WERI-Rb-1 (cell line): ENCODE results near the gene NPAS1.

Experiments used
- DNase-seq: peaks from one replicate; pipeline ENCODE4 v3.0.0-alpha.2; 2020
- H3K27ac ChIP-seq: fragments of 250-450 bp; sonication (Bioruptor Pico); 2 replicates; pipeline ENCODE4 v1.5.1; 2020; ENCODE audit warnings: mild to moderate bottlenecking, moderate library complexity
- H3K27me3 ChIP-seq: fragments of 250-450 bp; sonication (Bioruptor Pico); 2 replicates; pipeline ENCODE4 v1.5.1; 2021; ENCODE audit warnings: mild to moderate bottlenecking, low read depth, moderate library complexity; ENCODE audit not compliant: insufficient read depth, severe bottlenecking
- H3K36me3 ChIP-seq: fragments of 250-450 bp; sonication (Bioruptor Pico); 2 replicates; pipeline ENCODE4 v1.5.1; 2020; ENCODE audit warnings: mild to moderate bottlenecking, moderate library complexity
- H3K4me3 ChIP-seq: 2 replicates; pipeline ENCODE4 v1.5.1; 2011; ENCODE audit warnings: low read depth, mild to moderate bottlenecking, control low read depth, low read length
- H3K9me3 ChIP-seq: fragments of 250-450 bp; sonication (Bioruptor Pico); 2 replicates; pipeline ENCODE4 v1.5.1; 2021; ENCODE audit warnings: mild to moderate bottlenecking, moderate library complexity; ENCODE audit not compliant: severe bottlenecking
- TF ChIP-seq, protein P1 (sequence below): IDR thresholded peaks from 2 replicates; pipeline ENCODE4 v1.5.1; 2011; ENCODE audit warnings: low read depth, mild to moderate bottlenecking, control low read depth, inconsistent platforms, low read length

NPAS1 gene

DNA sequence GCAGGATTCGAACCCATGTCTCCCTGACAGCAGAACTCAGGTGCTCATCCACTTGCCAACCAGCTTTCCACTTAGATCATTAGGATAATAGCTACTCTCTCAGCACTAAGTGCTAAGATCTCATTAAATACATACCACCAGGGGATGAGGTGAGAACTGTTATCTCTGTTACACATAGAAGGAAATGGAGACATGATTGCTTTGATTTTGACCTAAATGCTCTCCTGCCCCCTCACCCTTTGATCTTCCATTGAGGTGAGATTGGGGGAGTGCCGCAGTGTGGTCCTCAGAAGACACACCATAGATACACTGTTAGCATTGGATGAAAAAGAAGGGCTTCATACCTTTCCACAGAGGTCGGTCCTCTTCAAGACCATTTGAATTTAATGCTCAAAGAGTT lies 38.9 kb upstream of the NPAS1 start:
- H3K27ac ChIP-seq: no peak overlapping the region
- H3K36me3 ChIP-seq: peaks cover 4% of the 10 kb centered on the region; the same call in 1 of the 2 replicates
- no peak for DNase-seq
- H3K4me3 ChIP-seq: no peak overlapping the region
- no peaks in the 10 kb centered on the region for H3K9me3 ChIP-seq
- TF ChIP-seq, protein P1, sequence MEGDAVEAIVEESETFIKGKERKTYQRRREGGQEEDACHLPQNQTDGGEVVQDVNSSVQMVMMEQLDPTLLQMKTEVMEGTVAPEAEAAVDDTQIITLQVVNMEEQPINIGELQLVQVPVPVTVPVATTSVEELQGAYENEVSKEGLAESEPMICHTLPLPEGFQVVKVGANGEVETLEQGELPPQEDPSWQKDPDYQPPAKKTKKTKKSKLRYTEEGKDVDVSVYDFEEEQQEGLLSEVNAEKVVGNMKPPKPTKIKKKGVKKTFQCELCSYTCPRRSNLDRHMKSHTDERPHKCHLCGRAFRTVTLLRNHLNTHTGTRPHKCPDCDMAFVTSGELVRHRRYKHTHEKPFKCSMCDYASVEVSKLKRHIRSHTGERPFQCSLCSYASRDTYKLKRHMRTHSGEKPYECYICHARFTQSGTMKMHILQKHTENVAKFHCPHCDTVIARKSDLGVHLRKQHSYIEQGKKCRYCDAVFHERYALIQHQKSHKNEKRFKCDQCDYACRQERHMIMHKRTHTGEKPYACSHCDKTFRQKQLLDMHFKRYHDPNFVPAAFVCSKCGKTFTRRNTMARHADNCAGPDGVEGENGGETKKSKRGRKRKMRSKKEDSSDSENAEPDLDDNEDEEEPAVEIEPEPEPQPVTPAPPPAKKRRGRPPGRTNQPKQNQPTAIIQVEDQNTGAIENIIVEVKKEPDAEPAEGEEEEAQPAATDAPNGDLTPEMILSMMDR: no peak
- H3K27me3 ChIP-seq: no peaks in the 10 kb centered on the region

GRCh38 chr19:46981286-46981945 lies 38.2 kb upstream of the NPAS1 start:
- TF ChIP-seq, protein P1: no peak
- H3K9me3 ChIP-seq: no peaks in the 10 kb centered on the region
- H3K4me3 ChIP-seq: no peak overlapping the region
- no peak overlapping the region for H3K27ac ChIP-seq
- no peak for DNase-seq
- no peaks in the 10 kb centered on the region for H3K27me3 ChIP-seq
- H3K36me3 ChIP-seq: peaks cover 8% of the 10 kb centered on the region; the same call in 1 of the 2 replicates

GRCh38 chr19:46983097-46983496 lies 36.5 kb upstream of the NPAS1 start:
- TF ChIP-seq, protein P1: no peak
- no peaks in the 10 kb centered on the region for H3K27me3 ChIP-seq

GRCh38 chr19:46984077-46985010 lies 35.3 kb upstream of the NPAS1 start:
- no peak overlapping the region for H3K4me3 ChIP-seq
- TF ChIP-seq, protein P1: no peak
- peaks cover 5% of the 10 kb centered on the region for H3K36me3 ChIP-seq
- DNase-seq: no peak
- H3K27ac ChIP-seq: no peak overlapping the region
- H3K27me3 ChIP-seq: no peaks in the 10 kb centered on the region
- H3K9me3 ChIP-seq: no peaks in the 10 kb centered on the region

More at GRCh38 chr19:46983097-46983496, 36.5 kb upstream of the NPAS1 start:
- no peak overlapping the region for H3K27ac ChIP-seq
- no peak for DNase-seq
- H3K9me3 ChIP-seq: no peaks in the 10 kb centered on the region
- no peak overlapping the region for H3K4me3 ChIP-seq
- H3K36me3 ChIP-seq: peaks cover 3% of the 10 kb centered on the region; the same call in 1 of the 2 replicates

DNA sequence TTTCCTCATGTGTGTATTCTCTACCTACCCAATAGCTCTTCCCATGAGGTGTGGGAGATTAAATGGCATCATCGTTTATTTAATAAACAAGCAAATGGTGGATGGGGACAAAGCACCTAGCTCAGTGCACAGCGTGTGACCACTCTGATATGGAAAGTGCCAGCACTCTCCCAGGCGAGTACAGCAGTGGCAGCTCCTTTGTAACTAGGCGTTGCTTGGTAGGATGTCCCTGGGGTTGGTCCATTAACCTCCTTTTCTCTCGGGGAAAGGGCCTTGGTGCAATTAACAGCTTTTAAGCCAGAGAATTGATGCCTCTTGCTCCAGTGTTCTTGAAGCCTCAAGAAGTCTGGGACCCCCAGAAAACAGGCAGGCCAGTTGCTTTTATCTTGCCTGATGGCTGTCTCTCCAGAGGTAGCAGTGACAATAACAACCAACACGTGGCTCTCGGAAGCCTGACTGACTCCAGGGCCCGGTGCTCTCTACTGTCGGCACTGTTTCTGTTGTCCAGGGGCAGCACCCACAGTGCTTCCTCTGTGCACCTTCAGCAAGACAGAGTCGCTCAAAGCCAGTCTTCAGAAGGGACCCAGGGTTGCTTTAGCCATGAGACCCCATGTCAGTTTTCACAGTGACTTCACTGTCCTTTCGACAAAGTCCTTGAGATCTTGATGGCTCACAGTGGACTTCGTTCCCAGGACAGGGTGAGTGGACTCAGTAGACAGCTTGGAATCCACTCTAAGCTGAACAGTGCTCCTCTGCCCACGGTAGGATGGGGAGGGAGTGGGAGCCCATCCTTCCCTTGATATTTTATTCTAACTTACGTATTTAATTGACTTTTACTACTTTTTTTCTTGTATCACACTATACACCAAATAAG lies 33.9 kb upstream of the NPAS1 start:
- Histone ChIP-seq H3K4me3 (no peak overlapping the region), H3K36me3 (peaks cover 18% of the 10 kb centered on the region), H3K27me3 (no peaks in the 10 kb centered on the region), H3K27ac (no peak overlapping the region), H3K9me3 (no peaks in the 10 kb centered on the region)
- DNase-seq: no peak
- TF ChIP-seq, protein P1: no peak
